CD4-positive, alpha-beta T cell treated with Interleukin-1 beta for 1 hour (primary cell): ENCODE measurements around the gene PGLYRP3.
"Not testable (repeated sequence)": the region's sequence is repeated elsewhere in the genome, so short reads cannot be mapped to it uniquely, and the experiment has no call there.

Source experiments
- DNase-seq, 2 donors: peaks; one replicate each; pipeline ENCODE4 v3.0.0-alpha.2; 2020 to 2022

Gene PGLYRP3

GRCh38 chr1:153348511-153349362, 36.0 kb upstream of the PGLYRP3 start, which contains the start of gene PGLYRP4:
Gene PGLYRP4 (minus strand): TSS chr1:153348841. CDS start chr1:153347932, 909 bp downstream.
- DNase-seq = no peak

GRCh38 chr1:153347856-153348255, 35.1 kb upstream of the PGLYRP3 start:
- no peak for DNase-seq

GRCh38 chr1:153347049-153347448, 34.3 kb upstream of the PGLYRP3 start:
- not testable (repeated sequence) for DNase-seq

- no peak for DNase-seq
These were observed 33.4 kb upstream of the PGLYRP3 start for GRCh38 chr1:153346077-153346723.

- no peak for DNase-seq
These were observed 32.7 kb upstream of the PGLYRP3 start for GRCh38 chr1:153345187-153346076.

GRCh38 chr1:153344718-153345025, 31.9 kb upstream of the PGLYRP3 start:
- DNase-seq = no peak

- DNase-seq = no peak
These were observed 31.3 kb upstream of the PGLYRP3 start for GRCh38 chr1:153343811-153344717.

GRCh38 chr1:153343040-153343681, 30.4 kb upstream of the PGLYRP3 start:
- no peak for DNase-seq

GRCh38 chr1:153342178-153342577, 29.4 kb upstream of the PGLYRP3 start:
- DNase-seq = no peak

GRCh38 chr1:153341431-153341934, 28.7 kb upstream of the PGLYRP3 start:
- DNase-seq = no peak

GRCh38 chr1:153340356-153340755, 27.6 kb upstream of the PGLYRP3 start:
- DNase-seq = no peak

- DNase-seq = no peak
These were observed 27.1 kb upstream of the PGLYRP3 start for GRCh38 chr1:153339802-153340201.

- no peak for DNase-seq
These were observed 25.5 kb upstream of the PGLYRP3 start for GRCh38 chr1:153337980-153338853.

- no peak for DNase-seq
These were observed 23.9 kb upstream of the PGLYRP3 start for GRCh38 chr1:153336650-153337049.

- DNase-seq = no peak
These were observed 21.1 kb upstream of the PGLYRP3 start for GRCh38 chr1:153333902-153334301.

GRCh38 chr1:153324912-153325311, 12.2 kb upstream of the PGLYRP3 start:
- DNase-seq = no peak

GRCh38 chr1:153322568-153322967, 9.8 kb upstream of the PGLYRP3 start:
- no peak for DNase-seq

GRCh38 chr1:153318145-153318544, 5.4 kb upstream of the PGLYRP3 start:
- DNase-seq = not testable (repeated sequence)

GRCh38 chr1:153316013-153316412, 3.3 kb upstream of the PGLYRP3 start:
- not testable (repeated sequence) for DNase-seq

- not testable (repeated sequence) for DNase-seq
These were observed 1.6 kb upstream of the PGLYRP3 start for GRCh38 chr1:153314388-153314787.
